Cerebellar cortex (tissue), 1 donor: ENCODE results near the gene GRSF1.
"Not testable (repeated sequence)": the region's sequence is repeated elsewhere in the genome, so short reads cannot be mapped to it uniquely, and the experiment has no call there.

Source experiments
- DNase-seq: peaks from one replicate; pipeline ENCODE4 v3.0.0-alpha.2; 2015; ENCODE audit warnings: low spot score

Gene GRSF1, protein sequence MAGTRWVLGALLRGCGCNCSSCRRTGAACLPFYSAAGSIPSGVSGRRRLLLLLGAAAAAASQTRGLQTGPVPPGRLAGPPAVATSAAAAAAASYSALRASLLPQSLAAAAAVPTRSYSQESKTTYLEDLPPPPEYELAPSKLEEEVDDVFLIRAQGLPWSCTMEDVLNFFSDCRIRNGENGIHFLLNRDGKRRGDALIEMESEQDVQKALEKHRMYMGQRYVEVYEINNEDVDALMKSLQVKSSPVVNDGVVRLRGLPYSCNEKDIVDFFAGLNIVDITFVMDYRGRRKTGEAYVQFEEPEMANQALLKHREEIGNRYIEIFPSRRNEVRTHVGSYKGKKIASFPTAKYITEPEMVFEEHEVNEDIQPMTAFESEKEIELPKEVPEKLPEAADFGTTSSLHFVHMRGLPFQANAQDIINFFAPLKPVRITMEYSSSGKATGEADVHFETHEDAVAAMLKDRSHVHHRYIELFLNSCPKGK

DNA sequence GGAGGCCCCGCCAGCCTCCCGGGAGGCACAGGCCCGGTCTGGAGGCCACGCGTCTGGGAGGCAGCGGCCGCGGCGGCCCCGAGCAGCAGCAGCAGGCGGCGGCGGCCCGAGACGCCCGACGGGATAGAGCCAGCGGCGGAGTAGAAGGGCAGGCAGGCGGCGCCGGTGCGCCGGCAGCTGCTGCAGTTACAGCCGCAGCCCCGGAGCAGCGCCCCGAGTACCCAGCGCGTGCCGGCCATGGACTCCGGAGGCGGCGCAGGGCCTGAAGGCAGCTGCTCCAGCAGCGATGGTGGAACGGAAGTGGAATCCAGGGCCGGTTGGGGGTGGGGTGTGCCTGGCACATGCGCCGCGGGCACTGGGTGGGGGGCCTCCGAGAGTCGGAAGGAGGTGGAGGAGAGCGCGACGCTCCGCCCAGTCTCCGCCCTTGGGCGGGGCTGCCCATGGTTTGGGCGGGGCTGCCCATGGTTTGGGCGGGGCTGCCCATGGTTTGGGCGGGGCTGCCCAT, at the start of gene GRSF1:
TSS of gene GRSF1 (minus strand) at position 302 of the 505 bp plus-strand sequence. CDS start at position 239, 63 bp downstream.
- peak; percentile 90 for DNase-seq

GRCh38 chr4:70885174-70885573, 45.5 kb upstream of the GRSF1 start:
- no peak for DNase-seq

GRCh38 chr4:70880739-70881138, 41.0 kb upstream of the GRSF1 start:
- no peak for DNase-seq

DNA sequence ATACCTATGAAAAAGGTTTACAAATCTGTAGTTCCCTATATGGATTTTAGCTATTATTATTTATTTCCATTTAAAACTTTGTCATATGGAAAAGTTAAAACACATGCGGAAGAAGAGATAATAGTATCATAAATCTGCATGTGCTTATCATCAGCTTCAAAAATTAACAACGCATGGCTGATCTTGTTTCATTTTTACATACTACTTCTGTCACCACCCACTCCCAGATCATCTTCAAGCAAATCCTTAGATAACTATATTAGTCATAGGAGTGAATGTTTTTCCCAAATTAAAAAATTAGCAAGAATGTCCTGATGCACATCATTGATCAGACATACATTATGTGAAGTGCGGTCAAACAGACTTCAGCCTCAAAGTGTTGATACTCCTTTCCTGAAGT, 37.9 kb upstream of the GRSF1 start:
- no peak for DNase-seq

DNA sequence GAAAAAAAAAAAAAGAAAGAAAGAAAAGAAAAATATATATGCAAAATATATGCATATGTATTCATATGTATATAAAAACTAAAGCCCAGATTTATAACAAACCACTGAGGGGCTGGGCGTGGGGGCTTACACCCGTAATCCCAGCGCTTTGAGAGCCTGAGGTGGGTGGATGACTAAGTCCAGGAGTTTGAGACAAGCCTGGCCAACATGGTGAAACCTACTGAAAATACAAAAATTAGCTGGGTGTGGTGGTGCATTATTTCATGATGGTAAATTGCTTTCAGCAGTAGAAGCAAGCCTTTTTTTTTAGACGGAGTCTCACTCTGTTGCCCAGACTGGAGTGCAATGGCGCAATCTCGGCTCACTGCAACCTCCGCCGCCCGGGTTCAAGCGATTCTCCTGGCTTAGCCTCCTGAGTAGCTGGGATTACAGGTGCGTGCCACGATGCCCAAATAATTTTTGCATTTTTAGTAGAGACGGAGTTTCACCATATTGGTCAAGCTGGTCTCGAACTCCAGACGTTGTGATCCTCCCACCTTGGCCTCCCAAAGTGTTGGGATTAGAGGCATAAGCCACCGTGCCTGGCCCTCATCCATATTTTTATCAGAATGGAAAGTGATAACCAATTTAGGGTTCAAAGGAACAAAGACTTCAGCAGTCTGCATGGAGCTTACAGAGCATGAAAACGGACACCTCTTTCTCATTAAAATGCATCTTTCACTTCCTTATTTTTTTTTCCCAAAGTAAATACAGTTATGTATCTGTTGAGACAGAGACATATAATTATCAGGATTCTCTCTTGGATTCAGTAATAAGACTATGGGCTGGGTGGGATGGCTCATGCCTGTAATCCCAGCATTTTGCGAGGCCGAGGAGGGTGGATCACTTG, 34.8 kb upstream of the GRSF1 start:
- no peak for DNase-seq

DNA sequence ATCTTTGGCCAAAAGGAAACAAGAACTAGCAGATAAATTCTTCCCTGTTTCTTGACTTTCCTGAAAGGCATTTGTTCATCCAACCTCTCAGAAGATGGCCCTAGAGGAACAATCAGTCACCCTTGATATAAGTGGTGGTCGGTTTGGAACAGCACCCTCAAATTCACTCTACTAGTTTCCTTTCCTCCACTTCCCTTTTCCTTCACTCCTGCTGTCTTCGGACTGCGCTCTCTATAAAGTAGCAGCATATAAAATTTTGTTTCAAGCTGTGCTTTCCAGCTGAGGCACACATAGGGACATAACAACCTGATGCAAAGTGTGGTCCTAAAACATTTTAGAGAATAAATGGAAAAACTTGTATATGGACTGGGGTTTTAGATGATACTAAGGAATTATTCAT, 33.5 kb upstream of the GRSF1 start:
- DNase-seq: no peak

DNA sequence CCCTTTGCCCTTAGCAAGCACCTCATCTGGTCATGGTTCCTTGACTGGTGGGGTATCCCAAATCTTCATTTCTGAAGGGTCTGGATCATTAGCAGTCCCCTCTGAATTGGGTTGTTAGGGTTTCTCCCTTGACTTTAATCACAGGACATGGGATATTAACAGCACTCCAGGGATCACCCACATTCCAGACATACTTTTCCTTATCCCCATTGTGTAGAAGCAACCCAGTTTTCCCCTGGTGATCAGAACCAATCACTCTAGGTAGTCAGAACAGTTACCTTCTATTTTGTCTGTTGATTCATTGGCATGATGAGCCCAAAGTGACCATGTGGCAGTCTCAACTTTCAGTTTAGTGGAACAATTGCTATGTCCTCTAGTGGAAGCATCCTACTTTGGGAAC, 29.1 kb upstream of the GRSF1 start:
- no peak for DNase-seq

DNA sequence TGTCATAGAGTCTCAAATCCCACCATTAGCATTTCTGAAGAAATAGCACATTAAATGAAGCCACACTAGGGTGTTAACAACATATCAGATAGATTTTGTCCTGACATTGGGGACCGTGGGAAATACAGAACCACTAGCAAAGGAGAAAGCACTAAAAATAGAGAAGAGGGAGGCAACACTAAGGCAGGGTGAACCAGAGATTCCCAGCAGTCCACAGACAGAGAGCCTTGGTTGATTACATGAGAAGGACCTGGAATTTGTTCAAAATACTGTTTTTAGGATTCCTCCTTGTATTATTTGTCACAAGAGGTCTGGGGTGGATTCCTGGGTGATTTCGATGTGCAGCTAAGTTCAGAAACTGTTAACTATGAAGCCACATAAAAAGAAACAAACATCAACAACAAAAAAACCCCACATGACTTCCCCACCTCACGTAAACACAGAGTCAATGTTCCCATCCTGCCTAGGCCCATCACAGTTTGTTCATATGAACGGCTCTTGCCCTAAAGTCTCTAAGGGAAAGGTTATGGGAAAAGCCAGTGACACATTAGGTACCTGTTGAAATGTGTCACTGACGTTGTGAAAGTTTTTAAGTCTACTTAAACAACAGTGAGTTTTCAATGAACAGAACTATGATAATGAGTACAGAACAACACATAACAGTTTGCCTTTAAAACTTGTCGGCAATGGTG, 23.6 kb upstream of the GRSF1 start:
- no peak for DNase-seq

GRCh38 chr4:70859066-70859465, 19.4 kb upstream of the GRSF1 start:
- DNase-seq: no peak

- no peak for DNase-seq
Observed at GRCh38 chr4:70858454-70858853, 18.8 kb upstream of the GRSF1 start.

DNA sequence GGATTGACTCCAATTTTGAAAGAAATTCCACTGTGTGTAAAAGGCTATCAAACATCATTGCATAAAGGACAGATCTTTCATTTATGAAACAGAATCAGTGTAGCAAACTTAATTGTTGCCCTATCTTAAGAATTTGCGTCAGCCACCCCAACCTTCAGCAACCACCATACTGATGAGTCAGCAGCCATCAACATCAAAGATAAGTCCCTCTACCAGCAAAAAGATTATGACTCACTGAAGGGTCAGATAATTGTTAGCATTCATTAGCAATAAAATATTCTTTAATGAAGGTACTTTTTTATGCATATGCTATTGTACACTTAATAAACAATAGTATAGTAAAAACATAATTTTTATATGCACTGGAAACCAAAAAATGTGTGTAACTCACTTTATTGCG, 15.8 kb upstream of the GRSF1 start:
- DNase-seq: no peak

DNA sequence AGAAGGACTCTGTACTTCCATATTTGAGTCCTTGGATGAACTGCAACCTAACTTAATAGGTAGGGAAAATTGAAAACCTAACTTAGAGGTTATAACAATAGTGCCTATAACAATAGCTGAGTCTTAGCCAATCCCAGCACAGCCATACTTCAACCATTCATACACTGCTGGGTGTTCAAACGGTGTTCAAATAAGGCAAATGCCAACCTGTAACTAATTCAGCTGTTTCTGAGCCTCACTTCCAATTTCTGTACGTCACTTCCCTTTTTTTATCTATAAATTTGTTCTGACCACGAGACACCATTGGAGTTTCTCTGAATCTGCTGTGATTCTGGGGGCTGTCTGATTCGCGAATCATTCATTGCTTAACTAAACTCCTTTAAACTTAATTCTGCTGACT, 9.6 kb upstream of the GRSF1 start:
- DNase-seq: no peak

- no peak for DNase-seq
Observed at GRCh38 chr4:70844180-70844579, 4.5 kb upstream of the GRSF1 start.

- no peak for DNase-seq
Observed at GRCh38 chr4:70842761-70843435, 3.2 kb upstream of the GRSF1 start.

DNA sequence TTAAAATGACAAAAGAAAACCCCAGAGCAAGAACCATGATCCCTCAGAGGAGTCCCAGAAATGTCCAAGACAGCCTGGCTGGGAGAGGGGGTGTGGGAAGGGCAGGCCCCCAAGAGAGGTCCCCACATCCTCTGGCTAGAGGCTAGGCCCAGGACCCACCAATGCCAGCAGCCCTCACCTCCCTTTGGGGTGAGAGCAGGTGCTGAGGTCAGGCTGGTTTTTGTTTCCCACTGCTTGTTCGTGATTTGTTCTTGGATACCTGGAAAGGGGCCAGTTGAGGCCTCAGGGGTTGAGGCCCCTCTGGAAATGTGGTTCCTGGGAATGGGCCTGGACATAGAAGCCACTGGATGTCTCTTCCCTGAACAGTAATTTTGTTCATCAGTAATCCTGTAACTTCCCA, 2.3 kb upstream of the GRSF1 start:
- DNase-seq: no peak

DNA sequence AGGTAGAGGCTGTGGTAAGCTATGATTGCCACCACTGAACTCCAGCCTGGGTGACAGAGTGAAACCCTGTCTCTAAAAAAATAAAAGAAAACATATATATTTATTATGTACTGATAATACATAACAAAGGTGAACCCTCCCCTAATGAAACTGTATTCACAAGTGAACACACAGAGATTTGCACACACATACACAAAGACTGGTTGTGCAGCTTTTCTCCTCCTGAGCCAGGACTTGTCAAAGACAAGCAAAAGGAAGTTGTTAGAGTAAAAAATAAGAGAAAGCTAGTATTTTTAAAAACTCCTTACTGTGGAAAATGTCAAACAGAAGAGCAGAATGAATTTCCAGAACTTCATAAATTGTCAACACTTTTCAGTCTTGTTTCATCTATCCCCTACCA, 1.5 kb upstream of the GRSF1 start:
- no peak for DNase-seq

- not testable (repeated sequence) for DNase-seq
Observed at GRCh38 chr4:70840631-70841030, 941 bp upstream of the GRSF1 start.

DNA sequence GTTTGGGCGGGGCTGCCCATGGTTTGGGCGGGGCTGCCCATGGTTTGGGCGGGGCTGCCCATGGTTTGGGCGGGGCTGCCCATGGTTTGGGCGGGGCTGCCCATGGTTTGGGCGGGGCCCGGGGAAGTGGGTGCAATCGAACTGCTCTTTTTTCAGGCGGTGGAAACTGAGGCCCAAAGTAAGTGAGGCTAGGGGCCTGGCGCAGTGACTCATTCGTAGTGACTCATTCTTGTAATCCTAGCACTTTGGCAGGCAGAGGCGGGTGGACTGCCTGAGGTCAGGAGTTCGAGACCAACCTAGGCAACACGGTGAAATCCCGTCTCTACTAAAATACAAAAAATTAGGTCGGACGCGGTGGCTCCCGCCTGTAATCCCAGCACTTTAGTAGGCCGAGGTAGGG, 447 bp upstream of the GRSF1 start:
- peak; percentile 16 for DNase-seq

DNA sequence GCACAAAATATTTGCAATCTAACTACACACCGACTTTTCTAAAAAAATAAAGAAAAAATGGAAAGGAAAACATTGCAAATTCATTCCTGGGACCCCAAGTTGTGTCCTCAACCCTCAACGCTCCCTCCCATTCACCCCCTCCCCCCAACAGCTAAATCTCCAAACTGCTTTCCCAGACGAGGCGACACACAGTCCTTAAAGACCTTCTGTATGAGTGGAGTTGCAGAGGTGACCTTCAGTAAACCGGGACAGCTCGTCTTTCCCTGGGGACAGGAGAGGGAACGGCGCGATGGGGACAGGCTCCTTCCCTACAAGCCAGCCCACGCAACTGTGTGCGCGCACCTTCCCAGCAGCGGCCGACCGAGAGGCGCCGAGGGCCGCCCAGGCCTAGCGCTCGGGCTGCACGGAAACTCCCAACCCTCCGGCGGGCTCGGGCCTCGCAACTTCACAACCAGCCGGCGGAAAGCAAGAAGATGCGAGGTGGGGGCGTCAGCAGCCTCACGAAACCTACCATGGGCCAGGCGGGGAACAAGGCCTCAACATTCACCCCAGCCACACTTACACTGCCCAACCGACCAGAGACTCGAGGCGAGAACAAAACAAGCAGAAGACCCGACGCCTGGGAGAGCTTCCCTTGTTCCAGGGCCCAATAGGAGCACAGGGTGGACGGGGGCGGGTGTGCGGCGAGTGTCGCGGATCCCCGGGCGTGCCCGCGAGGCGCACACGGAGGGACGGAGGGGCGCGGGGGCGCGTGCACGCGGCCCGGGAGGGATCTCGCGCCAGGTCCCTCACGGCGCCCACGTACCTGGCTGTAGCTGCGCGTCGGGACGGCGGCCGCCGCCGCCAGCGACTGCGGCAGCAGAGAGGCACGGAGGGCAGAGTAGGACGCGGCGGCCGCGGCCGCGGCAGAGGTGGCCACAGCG, 763 bp downstream of the GRSF1 start:
- DNase-seq: peak; percentile 50

GRCh38 chr4:70838204-70838603, 1.5 kb downstream of the GRSF1 start:
- peak; percentile 10 for DNase-seq
